ENCODE measurements around the gene PASK. TPM values are rescaled to one million over a fixed set of nuclear protein-coding genes. Genes with fewer than 3 reads are reported as not detected.

PASK gene
- total and polyA plus RNA-seq, 2 of the 4 experiments (the other 2 are of a cell fraction) = 4.1 TPM

DNA sequence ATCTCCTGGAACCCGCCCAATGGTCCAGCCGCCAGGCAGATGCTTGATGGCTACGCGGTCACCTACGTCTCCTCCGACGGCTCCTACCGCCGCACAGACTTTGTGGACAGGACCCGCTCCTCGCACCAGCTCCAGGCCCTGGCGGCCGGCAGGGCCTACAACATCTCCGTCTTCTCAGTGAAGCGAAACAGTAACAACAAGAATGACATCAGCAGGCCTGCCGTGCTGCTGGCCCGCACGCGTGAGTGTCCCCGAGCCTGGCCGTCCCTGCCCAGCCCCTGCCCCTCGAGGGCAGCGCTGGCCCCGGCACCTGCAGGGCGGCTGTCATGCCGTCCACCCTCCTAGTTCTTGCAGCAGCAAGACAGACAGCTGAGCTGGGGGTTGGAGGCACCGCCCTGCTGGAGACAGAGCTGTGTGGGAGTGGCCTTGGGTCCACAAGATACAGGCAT, 83.9 kb downstream of the PASK start:
- no peak overlapping the region for H4K8ac ChIP-seq (ENCODE audit: low read depth in 2 of 2, low read length in 2 of 2)
- no peak overlapping the region for H3K4me2 ChIP-seq (ENCODE audit: low read depth, low read length)
- H3K18ac ChIP-seq (ENCODE audit: low read depth, low read length) = no peak overlapping the region
- no peaks in the 10 kb centered on the region for H3K9me1 ChIP-seq (ENCODE audit: insufficient read depth, low read length)
- no peak overlapping the region for H2BK15ac ChIP-seq (ENCODE audit: low read depth, low read length)
- DNase-seq = no peak
- H3K56ac ChIP-seq (ENCODE audit: extremely low read depth, insufficient read depth, low read length) = no peak overlapping the region
- peaks cover 23% of the 10 kb centered on the region; the same call in 1 of the 2 replicates for H3K36me3 ChIP-seq (ENCODE audit: control insufficient read depth, insufficient read depth, low read length)
- no peaks in the 10 kb centered on the region for H3K4me1 ChIP-seq (ENCODE audit: control insufficient read depth, insufficient read depth, low read length)
- no peak overlapping the region for H3K23ac ChIP-seq (ENCODE audit: low read depth, low read length)
- no peak for TF ChIP-seq BHLHE40 (IDR thresholded peaks at IDR 0.05; ENCODE audit: low read depth, low read length)
- TF ChIP-seq MAFK (IDR thresholded peaks at IDR 0.05; ENCODE audit: low read depth, low read length) = no peak
- no peak for TF ChIP-seq CEBPB (IDR thresholded peaks at IDR 0.05; ENCODE audit: low read depth, low read length)
- TF ChIP-seq MAZ (IDR thresholded peaks at IDR 0.05; ENCODE audit: borderline replicate concordance, low read depth, low read length) = no peak
- TF ChIP-seq NFE2L2 (IDR thresholded peaks at IDR 0.05; ENCODE audit: low read depth, low read length) = no peak
- no peak for TF ChIP-seq MXI1 (IDR thresholded peaks at IDR 0.05; ENCODE audit: borderline replicate concordance, low read depth, low read length)
- TF ChIP-seq, protein P1, sequence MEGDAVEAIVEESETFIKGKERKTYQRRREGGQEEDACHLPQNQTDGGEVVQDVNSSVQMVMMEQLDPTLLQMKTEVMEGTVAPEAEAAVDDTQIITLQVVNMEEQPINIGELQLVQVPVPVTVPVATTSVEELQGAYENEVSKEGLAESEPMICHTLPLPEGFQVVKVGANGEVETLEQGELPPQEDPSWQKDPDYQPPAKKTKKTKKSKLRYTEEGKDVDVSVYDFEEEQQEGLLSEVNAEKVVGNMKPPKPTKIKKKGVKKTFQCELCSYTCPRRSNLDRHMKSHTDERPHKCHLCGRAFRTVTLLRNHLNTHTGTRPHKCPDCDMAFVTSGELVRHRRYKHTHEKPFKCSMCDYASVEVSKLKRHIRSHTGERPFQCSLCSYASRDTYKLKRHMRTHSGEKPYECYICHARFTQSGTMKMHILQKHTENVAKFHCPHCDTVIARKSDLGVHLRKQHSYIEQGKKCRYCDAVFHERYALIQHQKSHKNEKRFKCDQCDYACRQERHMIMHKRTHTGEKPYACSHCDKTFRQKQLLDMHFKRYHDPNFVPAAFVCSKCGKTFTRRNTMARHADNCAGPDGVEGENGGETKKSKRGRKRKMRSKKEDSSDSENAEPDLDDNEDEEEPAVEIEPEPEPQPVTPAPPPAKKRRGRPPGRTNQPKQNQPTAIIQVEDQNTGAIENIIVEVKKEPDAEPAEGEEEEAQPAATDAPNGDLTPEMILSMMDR (conservative IDR thresholded peaks at IDR 0.05; ENCODE audit: low read depth, low read length) = no peak
- TF ChIP-seq FOS (IDR thresholded peaks at IDR 0.05; ENCODE audit: low read depth, low read length) = no peak
- TF ChIP-seq RCOR1 (IDR thresholded peaks at IDR 0.05; ENCODE audit: insufficient replicate concordance, low read length) = no peak
- no TSS peak for BruUV-seq (replicated peaks)
- no peak overlapping the region for H3K9ac ChIP-seq (ENCODE audit: low read depth, low read length)
- no peak overlapping the region for H3K4me3 ChIP-seq (ENCODE audit: insufficient read depth, low read depth, low read length)
- intact Hi-C loops (cut with micrococcal nuclease) = no loop called here
- no peak overlapping the region for H4K5ac ChIP-seq (ENCODE audit: low read depth, low read length)
- no peak overlapping the region for H2AK9ac ChIP-seq (replicated peaks; ENCODE audit: low read depth, low read length, poor library complexity)
- ChIA-PET POLR2A (ENCODE audit: unreplicated experiment) (no interaction called here), CTCF (interaction anchor here (0.5 kb wide), 1 partner anchor 9 kb away, joined by 3 read pairs; no protein-coding TSS in a partner anchor)
- H4K20me1 ChIP-seq (ENCODE audit: insufficient read depth, low read length) = no peaks in the 10 kb centered on the region
- H2AK5ac ChIP-seq (ENCODE audit: low read depth, low read length) = no peak overlapping the region
- H3K4ac ChIP-seq (ENCODE audit: low read depth, low read length) = no peak overlapping the region
- H2AFZ ChIP-seq (replicated peaks; ENCODE audit: low read length, poor library complexity) = no peak overlapping the region
- WGBS, 2 experiments (ENCODE audit: extremely low coverage in 2 of 2, insufficient read length in 1 of 2) = 84% methylated on average over 18 of the region's 27 CpGs; no CpG with 5 or more reads in 1 of the 2 experiments
- H2BK120ac ChIP-seq (ENCODE audit: low read depth, low read length) = no peak overlapping the region
- H3K14ac ChIP-seq (replicated peaks; ENCODE audit: low read depth, low read length) = no peak overlapping the region
- no peaks in the 10 kb centered on the region for H3K27me3 ChIP-seq (ENCODE audit: control insufficient read depth, insufficient read depth, low read length)
- no peaks in the 10 kb centered on the region for H3K9me3 ChIP-seq (ENCODE audit: control insufficient read depth, insufficient read depth, low read length)
- no peaks in the 10 kb centered on the region for H3K79me1 ChIP-seq (ENCODE audit: low read depth in 1 of 2, low read length in 2 of 2)
- H3K27ac ChIP-seq (ENCODE audit: insufficient read depth, low read length) = no peak overlapping the region
- H4K91ac ChIP-seq (ENCODE audit: insufficient read depth, low read depth, low read length) = no peak overlapping the region
- H2BK20ac ChIP-seq (ENCODE audit: low read depth, low read length) = no peak overlapping the region
- in situ Hi-C loops (cut with MboI; ENCODE audit: low sequenced_read_pairs) = no loop called here
- H2BK5ac ChIP-seq (ENCODE audit: low read depth, low read length, poor library complexity, severe bottlenecking) = no peak overlapping the region
- dilution Hi-C loops (cut with HindIII; ENCODE audit: low sequenced_read_pairs, unreplicated experiment) = no loop called here
- no peak for ATAC-seq (ENCODE audit: low read depth)

Data from IMR-90 (cell line).